Renal cortex interstitium (tissue), 11 donors: ENCODE measurements around the gene SCT. TPM values are rescaled to one million over a fixed set of nuclear protein-coding genes. Genes with fewer than 3 reads are reported as not detected.
"Not testable (repeated sequence)": the region's sequence is repeated elsewhere in the genome, so short reads cannot be mapped to it uniquely, and the experiment has no call there.

Experiments
- DNase-seq, 11 donors: peaks; one replicate each; pipeline ENCODE4 v3.0.0-alpha.2; 2013; ENCODE audit warnings: low read depth in 9 of 11, low spot score in 4 of 11; ENCODE audit errors: extremely low read depth in 1 of 11
- polyA plus RNA-seq, 3 donors: library from polyadenylated mRNA; unstranded; fragments of 120-200 nt; gene quantifications; one replicate each; pipeline ENCODE4 v1.2.1, GENCODE V29; 2013; ENCODE audit not compliant: insufficient read length in 3 of 3

Gene SCT
- polyA plus RNA-seq, 3 donors, result 0.93 to 2.8 (median 2.0) TPM

- not testable (repeated sequence) for DNase-seq
Measured at GRCh38 chr11:653136-653535, 26.2 kb upstream of the SCT start.

DNA sequence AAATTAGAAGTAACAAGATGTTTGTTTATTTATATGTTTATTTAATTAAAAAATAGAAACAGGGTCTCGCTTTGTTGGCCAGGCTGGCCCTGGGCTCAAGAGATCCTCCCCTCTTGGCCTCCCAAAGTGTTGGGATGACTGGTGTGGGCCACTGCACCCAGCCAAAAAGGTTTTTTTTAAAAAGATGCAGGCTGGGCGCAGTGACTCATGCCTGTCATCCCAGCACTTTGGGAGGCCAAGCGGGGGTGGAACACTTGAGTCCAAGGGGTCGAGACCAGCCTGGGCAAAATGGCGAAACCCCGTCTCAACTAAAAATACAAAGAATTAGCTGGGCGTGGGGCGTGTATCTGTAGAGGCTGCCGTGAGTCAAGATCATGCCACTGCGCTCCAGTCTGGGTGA lies 23.5 kb upstream of the SCT start:
- DNase-seq, result no peak

DNA sequence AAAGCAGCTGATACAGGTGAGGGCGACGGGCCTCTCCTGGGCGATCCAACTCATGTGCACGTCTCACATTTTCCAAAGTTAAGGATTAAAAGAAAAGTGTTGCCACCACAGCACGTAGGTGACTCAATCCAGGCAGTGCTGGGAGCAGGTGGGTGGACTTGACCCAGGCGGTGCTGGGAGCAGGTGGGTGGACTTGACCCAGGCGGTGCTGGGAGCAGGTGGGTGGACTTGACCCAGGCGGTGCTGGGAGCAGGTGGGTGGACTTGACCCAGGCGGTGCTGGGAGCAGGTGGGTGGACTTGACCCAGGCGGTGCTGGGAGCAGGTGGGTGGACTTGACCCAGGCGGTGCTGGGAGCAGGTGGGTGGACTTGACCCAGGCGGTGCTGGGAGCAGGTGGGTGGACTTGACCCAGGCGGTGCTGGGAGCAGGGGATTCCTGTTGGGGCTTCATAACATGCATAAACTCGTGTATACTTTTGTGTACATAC lies 20.7 kb upstream of the SCT start:
- DNase-seq, result not testable (repeated sequence)

- no peak for DNase-seq
Measured at GRCh38 chr11:646214-646613, 19.2 kb upstream of the SCT start.

DNA sequence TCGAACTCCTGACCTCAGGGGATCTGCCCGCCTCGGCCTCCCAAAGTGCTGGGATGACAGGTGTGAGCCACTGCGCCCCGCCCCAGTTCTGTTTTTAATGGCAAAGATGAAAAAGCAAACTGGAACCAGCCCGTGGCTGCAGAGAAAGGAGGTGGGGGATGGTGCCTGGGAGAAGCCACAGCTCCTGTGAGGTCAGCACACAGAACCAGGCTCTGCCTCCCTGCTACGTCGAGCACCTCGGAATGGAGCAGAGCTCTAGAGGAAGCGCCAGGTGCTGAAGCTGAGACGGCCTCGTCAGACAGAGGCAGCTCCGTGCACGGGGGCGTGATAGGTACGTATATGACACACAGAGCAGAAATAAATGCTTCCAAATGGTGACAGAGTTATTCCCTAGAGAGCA lies 18.6 kb upstream of the SCT start:
- no peak for DNase-seq

DNA sequence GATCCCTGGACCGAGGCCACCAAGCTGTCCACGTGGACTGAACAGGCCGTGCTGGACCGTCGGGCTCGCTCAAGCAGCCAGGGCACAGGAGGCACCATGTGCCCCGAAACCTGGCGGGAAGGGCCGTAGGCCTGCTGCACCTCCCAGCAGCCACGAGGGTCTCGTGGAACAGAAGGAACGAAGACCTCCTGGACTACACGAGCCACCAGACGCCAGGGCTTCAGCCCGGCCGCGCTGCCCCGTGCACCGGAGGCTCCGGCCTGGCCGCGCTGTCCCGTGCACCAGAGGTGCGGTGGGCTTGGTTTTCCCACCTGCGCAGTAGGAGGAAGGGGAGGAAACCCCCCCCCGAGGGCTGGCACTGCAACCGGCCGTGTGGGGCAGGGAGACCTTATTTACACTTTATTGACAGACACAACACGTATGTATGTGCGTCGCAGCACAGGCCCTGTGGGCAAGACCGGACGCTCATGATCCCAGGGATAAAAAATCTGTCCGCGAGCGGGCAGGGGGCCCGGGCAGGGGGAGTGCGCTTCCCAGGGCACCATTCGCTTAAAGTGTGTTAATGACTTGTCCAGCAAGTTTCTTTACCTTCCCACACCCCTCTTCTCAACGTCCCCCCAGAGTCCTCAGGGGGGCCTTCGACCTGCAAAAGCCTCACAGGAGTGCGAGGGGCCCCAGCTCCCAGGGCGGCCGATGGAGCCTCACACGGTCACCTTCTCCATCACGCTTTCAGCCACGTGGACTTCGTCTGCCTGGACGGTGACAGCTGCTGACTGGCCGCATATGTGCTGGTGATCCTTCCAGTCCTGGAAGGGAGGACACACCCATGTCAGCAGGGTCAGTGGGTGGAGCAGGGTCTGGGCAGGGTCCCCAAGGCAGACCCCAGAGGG lies 17.1 kb upstream of the SCT start:
- no peak for DNase-seq

- DNase-seq, result no peak
Measured at GRCh38 chr11:643366-643765, 16.4 kb upstream of the SCT start.

DNA sequence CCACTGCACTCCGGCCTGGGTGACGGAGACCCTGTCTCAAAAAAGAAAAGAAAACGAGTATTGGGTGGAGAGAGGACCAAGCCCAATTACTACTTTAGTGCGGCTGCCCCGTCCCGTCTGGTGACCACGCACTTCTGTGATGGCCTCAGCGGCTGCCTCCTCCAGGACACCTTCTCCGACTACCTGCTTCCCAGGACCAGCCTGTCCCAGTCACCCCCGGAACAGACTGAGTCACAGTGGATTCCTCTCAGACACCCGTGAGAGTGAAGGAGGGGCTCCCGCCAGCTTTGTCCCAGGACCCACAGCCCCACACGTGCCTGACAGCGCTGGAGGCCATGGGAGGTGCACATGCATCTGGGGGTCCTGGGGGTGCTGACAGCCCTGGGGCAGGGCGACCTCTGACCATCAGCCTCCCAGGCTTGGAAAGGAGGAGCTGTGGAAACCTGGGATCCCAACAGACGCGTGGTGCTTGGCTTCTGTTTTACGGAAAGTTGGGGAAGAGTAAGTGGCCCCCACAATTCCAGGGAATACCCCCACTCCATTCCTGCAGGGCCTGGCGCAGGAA lies 14.9 kb upstream of the SCT start:
- no peak for DNase-seq

DNA sequence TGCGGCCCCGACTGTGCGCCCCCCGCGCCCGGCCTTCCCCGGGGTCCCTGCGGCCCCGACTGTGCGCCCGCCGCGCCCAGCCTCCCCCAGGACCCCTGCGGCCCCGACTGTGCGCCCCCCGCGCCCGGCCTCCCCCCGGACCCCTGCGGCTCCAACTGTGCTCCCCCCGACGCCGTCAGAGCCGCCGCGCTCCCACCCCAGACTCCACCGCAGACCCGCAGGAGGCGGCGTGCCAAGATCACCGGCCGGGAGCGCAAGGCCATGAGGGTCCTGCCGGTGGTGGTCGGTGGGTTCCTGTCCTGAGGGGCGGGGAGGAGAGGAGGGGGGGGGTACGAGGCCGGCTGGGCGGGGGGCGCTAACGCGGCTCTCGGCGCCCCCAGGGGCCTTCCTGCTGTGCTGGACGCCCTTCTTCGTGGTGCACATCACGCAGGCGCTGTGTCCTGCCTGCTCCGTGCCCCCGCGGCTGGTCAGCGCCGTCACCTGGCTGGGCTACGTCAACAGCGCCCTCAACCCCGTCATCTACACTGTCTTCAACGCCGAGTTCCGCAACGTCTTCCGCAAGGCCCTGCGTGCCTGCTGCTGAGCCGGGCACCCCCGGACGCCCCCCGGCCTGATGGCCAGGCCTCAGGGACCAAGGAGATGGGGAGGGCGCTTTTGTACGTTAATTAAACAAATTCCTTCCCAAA lies 13.2 kb upstream of the SCT start:
- DNase-seq, result no peak

DNA sequence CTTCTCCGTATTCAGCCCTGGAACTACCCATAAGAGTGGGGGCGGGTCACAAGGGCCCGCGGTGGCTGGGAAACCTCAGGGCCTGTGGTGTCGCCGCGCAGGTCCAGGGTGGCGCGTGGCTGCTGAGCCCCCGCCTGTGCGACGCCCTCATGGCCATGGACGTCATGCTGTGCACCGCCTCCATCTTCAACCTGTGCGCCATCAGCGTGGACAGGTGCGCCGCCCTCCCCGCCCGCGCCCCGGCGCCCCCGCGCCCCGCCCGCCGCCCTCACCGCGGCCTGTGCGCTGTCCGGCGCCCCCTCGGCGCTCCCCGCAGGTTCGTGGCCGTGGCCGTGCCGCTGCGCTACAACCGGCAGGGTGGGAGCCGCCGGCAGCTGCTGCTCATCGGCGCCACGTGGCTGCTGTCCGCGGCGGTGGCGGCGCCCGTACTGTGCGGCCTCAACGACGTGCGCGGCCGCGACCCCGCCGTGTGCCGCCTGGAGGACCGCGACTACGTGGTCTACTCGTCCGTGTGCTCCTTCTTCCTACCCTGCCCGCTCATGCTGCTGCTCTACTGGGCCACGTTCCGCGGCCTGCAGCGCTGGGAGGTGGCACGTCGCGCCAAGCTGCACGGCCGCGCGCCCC lies 12.5 kb upstream of the SCT start:
- no peak for DNase-seq

DNA sequence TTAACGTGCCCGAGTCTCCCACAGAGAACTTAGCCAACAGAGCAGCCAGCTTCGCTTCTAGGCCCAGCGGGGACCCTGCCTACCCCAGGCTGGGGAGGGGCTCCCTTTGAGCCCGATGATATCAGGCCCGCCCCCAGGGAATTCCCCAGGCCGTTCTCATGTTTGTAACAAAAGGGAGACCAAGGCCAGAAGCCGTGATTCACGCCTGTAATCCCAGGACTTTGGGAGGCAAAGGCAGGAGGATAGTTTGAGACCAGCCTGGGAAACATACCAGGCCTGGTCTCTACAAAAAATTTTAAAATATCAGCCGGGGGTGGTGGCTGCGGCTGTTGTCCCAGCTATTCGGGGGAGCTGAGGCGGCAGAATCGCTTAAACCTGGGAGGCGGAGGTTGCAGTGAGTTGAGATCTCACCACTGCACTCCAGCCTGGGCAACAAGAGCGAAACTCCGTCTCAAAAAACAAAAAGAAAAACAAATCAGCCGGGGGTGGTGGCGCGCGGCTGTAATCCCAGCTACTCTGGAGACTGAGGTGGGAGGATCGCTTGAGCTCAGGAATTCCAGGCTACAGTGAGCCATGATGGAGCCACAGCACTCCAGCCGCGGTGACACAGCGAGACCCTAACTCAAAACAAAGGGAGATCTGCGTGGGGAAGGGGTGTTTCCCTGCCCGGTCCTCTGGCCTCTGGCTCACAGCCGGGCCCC lies 11.8 kb upstream of the SCT start:
- no peak for DNase-seq

- no peak for DNase-seq
Measured at GRCh38 chr11:637593-638521, 10.9 kb upstream of the SCT start.

DNA sequence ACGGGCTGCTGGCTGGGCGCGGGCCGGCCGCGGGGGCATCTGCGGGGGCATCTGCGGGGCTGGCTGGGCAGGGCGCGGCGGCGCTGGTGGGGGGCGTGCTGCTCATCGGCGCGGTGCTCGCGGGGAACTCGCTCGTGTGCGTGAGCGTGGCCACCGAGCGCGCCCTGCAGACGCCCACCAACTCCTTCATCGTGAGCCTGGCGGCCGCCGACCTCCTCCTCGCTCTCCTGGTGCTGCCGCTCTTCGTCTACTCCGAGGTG lies 10.3 kb upstream of the SCT start:
- no peak for DNase-seq

DNA sequence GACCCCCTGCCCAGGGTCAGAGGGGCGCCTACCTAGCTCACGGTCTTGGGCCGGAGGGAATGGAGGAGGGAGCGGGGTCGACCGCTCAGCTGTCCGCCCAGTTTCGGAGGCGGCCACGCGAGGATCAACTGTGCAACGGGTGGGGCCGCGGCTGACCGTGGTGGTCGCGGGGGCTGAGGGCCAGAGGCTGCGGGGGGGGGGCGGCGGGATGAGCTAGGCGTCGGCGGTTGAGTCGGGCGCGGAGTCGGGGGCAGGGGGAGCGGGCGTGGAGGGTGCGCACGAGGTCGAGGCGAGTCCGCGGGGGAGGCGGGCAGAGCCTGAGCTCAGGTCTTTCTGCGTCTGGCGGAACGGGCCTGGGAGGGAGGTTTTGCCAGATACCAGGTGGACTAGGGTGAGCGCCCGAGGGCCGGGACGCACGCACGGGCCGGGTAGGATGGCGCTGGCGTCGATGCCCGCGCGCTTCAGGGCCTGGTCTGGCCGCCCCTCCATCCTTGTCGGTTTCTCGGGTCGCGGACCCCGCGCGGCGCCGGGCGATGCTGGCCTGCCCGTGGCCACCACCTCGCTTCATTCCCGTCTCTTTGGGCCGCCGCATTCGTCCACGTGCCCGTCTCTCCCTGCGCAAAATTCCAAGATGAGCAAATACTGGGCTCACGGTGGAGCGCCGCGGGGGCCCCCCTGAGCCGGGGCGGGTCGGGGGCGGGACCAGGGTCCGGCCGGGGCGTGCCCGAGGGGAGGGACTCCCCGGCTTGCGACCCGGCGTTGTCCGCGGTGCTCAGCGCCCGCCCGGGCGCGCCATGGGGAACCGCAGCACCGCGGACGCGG lies 9.7 kb upstream of the SCT start, which contains the start of gene DRD4:
Gene DRD4, plus strand, starts transcription at position 759 of the 822 bp plus-strand sequence. Its CDS starts 36 bp downstream, at position 795.
- DNase-seq, result no peak

GRCh38 chr11:635945-636510 lies 9.0 kb upstream of the SCT start:
- no peak for DNase-seq

GRCh38 chr11:630871-631270 lies 3.9 kb upstream of the SCT start:
- no peak for DNase-seq

DNA sequence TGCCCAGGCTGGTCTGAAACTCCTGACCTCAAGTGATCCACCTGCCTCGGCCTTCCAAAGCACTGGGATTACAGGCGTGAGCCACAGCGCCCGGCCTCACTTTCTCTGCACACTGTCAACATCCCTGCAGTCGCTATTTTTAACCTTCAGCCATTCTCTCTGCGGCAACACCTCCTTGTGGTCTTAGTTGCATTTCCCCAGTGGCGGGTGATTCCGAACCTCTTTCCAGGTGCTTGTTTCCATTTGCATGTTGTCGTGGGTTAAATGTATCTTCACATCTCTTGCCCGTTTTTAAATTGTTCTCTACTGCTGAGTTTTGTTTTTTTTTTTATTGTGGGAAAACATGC lies 2.2 kb upstream of the SCT start:
- DNase-seq, result no peak
